ENCODE measurements around the gene NELL1.
"Not testable (repeated sequence)": the region's sequence is repeated elsewhere in the genome, so short reads cannot be mapped to it uniquely, and the experiment has no call there.

DNA sequence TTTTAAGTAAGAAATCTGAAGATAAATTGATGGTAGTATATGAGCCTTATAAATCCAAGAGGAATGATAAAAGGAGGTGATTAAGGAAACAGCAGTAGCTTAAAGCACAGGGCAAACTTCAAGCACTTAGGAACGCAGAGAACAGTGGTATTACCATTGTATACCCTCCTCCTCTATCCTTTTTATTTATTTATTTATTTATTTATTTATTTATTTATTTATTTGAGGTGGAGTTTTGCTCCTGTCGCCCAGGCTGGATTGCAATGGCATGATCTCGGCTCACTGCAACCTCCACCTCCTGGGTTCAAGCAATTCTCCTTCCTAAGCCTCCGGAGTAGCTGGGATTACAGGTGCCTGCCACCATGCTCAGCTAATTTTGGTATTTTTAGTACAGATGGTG, 472.2 kb downstream of the NELL1 start:
- not testable (repeated sequence) for TF ChIP-seq CTCF (IDR thresholded peaks at IDR 0.05 in 4 of 5, conservative IDR thresholded peaks at IDR 0.05 in 1 of 5); POLR2A (IDR thresholded peaks at IDR 0.05)
